Measurements from ENCODE around the gene ARHGAP18.

DNA sequence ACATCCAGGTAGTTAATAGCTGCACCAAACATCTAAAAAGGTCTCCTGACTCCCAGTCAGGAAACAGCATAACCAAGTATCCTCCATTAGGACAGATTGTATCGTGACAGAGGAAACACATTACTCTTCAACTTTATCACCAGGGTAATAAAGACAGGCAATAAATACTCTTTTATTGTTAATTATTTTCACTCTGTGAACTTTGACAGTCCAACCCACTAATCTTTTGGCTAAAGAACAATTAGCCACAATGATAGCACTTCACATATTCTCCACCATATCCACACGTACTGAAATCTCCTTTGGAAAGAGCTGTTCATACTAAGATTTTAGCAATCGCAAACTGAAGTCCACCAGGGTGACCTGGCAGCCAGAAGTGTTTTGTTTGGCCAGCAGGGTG is 46.4 kb downstream of the ARHGAP18 start:
- TF ChIP-seq POLR2A (IDR thresholded peaks at IDR 0.05): no peak
- TF ChIP-seq, protein P1, sequence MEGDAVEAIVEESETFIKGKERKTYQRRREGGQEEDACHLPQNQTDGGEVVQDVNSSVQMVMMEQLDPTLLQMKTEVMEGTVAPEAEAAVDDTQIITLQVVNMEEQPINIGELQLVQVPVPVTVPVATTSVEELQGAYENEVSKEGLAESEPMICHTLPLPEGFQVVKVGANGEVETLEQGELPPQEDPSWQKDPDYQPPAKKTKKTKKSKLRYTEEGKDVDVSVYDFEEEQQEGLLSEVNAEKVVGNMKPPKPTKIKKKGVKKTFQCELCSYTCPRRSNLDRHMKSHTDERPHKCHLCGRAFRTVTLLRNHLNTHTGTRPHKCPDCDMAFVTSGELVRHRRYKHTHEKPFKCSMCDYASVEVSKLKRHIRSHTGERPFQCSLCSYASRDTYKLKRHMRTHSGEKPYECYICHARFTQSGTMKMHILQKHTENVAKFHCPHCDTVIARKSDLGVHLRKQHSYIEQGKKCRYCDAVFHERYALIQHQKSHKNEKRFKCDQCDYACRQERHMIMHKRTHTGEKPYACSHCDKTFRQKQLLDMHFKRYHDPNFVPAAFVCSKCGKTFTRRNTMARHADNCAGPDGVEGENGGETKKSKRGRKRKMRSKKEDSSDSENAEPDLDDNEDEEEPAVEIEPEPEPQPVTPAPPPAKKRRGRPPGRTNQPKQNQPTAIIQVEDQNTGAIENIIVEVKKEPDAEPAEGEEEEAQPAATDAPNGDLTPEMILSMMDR (IDR thresholded peaks at IDR 0.05): no peak
